ENCODE results near the gene TOX2. TPM values are rescaled to one million over a fixed set of nuclear protein-coding genes. Genes with fewer than 3 reads are reported as not detected.

The TOX2 gene
- total RNA-seq, 1 experiment from 2014 or later, result not detected

- Mint-ChIP-seq H3K27me3 (ENCODE audit: unreplicated experiment) (peaks cover 4% of the 10 kb centered on the region), H3K9me3 (ENCODE audit: low read depth, unreplicated experiment) (peaks cover 9% of the 10 kb centered on the region), H3K4me1 (ENCODE audit: low read depth, unreplicated experiment) (peaks cover 56% of the 10 kb centered on the region), H3K4me3 (ENCODE audit: low read depth, unreplicated experiment) (no peak overlapping the region), H3K27ac (ENCODE audit: unreplicated experiment) (peak overlapping the region; percentile 43), H3K36me3 (ENCODE audit: insufficient read depth, unreplicated experiment) (no peaks in the 10 kb centered on the region)
- BruUV-seq (replicated peaks), result no TSS peak
- intact Hi-C loops (cut with micrococcal nuclease; ENCODE audit: unreplicated experiment), result no loop called here
- CTCF ChIA-PET, result interaction anchor here (0.8 to 2.7 kb wide), 4 partner anchors 11 to 63 kb away, joined by 3 to 7 read pairs (median 5); no protein-coding TSS in a partner anchor
- DNase-seq, result no peak
- no peak for TF ChIP-seq CTCF (IDR thresholded peaks at IDR 0.05; ENCODE audit: unreplicated experiment)
Measured at GRCh38 chr20:43955750-43956191, 41.1 kb downstream of the TOX2 start.

GRCh38 chr20:43957392-43957791 lies 42.7 kb downstream of the TOX2 start:
- Mint-ChIP-seq H3K4me1 (ENCODE audit: low read depth, unreplicated experiment) (peaks cover 56% of the 10 kb centered on the region), H3K27ac (ENCODE audit: unreplicated experiment) (no peak overlapping the region), H3K27me3 (ENCODE audit: unreplicated experiment) (peaks cover 12% of the 10 kb centered on the region), H3K9me3 (ENCODE audit: low read depth, unreplicated experiment) (peaks cover 9% of the 10 kb centered on the region), H3K4me3 (ENCODE audit: low read depth, unreplicated experiment) (no peak overlapping the region), H3K36me3 (ENCODE audit: insufficient read depth, unreplicated experiment) (no peaks in the 10 kb centered on the region)
- no peak for DNase-seq
- intact Hi-C loops (cut with micrococcal nuclease; ENCODE audit: unreplicated experiment), result no loop called here
- no peak for TF ChIP-seq CTCF (IDR thresholded peaks at IDR 0.05; ENCODE audit: unreplicated experiment)
- CTCF ChIA-PET, result interaction anchor here (0.7 to 1.0 kb wide), 3 partner anchors 16 to 184 kb away, joined by 4 to 5 read pairs (median 4); no protein-coding TSS in a partner anchor
- BruUV-seq (replicated peaks), result no TSS peak

- peaks cover 56% of the 10 kb centered on the region for H3K4me1 Mint-ChIP-seq (ENCODE audit: low read depth, unreplicated experiment)
- no peaks in the 10 kb centered on the region for H3K36me3 Mint-ChIP-seq (ENCODE audit: insufficient read depth, unreplicated experiment)
- TF ChIP-seq CTCF (IDR thresholded peaks at IDR 0.05; ENCODE audit: unreplicated experiment), result no peak
- H3K9me3 Mint-ChIP-seq (ENCODE audit: low read depth, unreplicated experiment), result peaks cover 9% of the 10 kb centered on the region
- no TSS peak for BruUV-seq (replicated peaks)
- no peak overlapping the region for H3K27ac Mint-ChIP-seq (ENCODE audit: unreplicated experiment)
- no peak overlapping the region for H3K4me3 Mint-ChIP-seq (ENCODE audit: low read depth, unreplicated experiment)
- CTCF ChIA-PET, result interaction anchor here (0.7 kb wide), 1 partner anchor 33 kb away, joined by 3 read pairs; no protein-coding TSS in a partner anchor
- intact Hi-C loops (cut with micrococcal nuclease; ENCODE audit: unreplicated experiment), result no loop called here
- no peak for DNase-seq
- H3K27me3 Mint-ChIP-seq (ENCODE audit: unreplicated experiment), result peaks cover 12% of the 10 kb centered on the region
Measured at GRCh38 chr20:43958626-43959025, 44.0 kb downstream of the TOX2 start.

GRCh38 chr20:43959079-43959919 lies 44.6 kb downstream of the TOX2 start:
- no peak for TF ChIP-seq CTCF (IDR thresholded peaks at IDR 0.05; ENCODE audit: unreplicated experiment)
- intact Hi-C loops (cut with micrococcal nuclease; ENCODE audit: unreplicated experiment), result no loop called here
- Mint-ChIP-seq H3K27me3 (ENCODE audit: unreplicated experiment) (peaks cover 12% of the 10 kb centered on the region), H3K9me3 (ENCODE audit: low read depth, unreplicated experiment) (peaks cover 9% of the 10 kb centered on the region), H3K4me3 (ENCODE audit: low read depth, unreplicated experiment) (no peak overlapping the region), H3K27ac (ENCODE audit: unreplicated experiment) (no peak overlapping the region), H3K36me3 (ENCODE audit: insufficient read depth, unreplicated experiment) (no peaks in the 10 kb centered on the region), H3K4me1 (ENCODE audit: low read depth, unreplicated experiment) (peaks cover 49% of the 10 kb centered on the region)
- CTCF ChIA-PET, result no interaction called here
- no TSS peak for BruUV-seq (replicated peaks)
- no peak for DNase-seq
